MCF 10A (cell line): ENCODE results near the gene FOSL1. TPM values are rescaled to one million over a fixed set of nuclear protein-coding genes. Genes with fewer than 3 reads are reported as not detected.
A peak's percentile ranks its signal among the peaks of the same experiment; 100 is the strongest.

Source experiments
- BruUV-seq: library from RNA; stranded (reverse); fragments of 400-500 nt; replicated peaks from 2 replicates; lab custom pipeline; 2021; lab: Mats Ljungman, UMichigan
- CTCF ChIA-PET: fragments of 300-600 bp; sonication (Branson Sonifier 250); formaldehyde crosslinking; extraction: SDS; loops from one replicate; lab custom pipeline; 2021; ENCODE audit warnings: antibody characterized with exemption, inconsistent platforms; lab: Yijun Ruan, JAX
- POLR2A ChIA-PET: fragments of 300-600, 350-650 bp; sonication (Branson Sonifier 250); formaldehyde crosslinking; extraction: SDS; loops from one replicate; lab custom pipeline; 2020; ENCODE audit warnings: antibody characterized with exemption, inconsistent platforms; lab: Yijun Ruan, JAX
- DNase-seq: peaks from one replicate; pipeline ENCODE4 v3.0.0-alpha.2; 2018; ENCODE audit not compliant: unreplicated experiment
- H3K27ac Mint-ChIP-seq: one replicate; pipeline ENCODE4 v1.8.0; 2022; ENCODE audit warnings: mild to moderate bottlenecking, low read depth, mixed read lengths; ENCODE audit not compliant: unreplicated experiment
- H3K27me3 Mint-ChIP-seq: one replicate; pipeline ENCODE4 v1.8.0; 2022; ENCODE audit warnings: mixed read lengths; ENCODE audit not compliant: insufficient read depth, unreplicated experiment
- H3K36me3 Mint-ChIP-seq: one replicate; pipeline ENCODE4 v1.8.0; 2022; ENCODE audit warnings: mild to moderate bottlenecking, moderate library complexity, mixed read lengths; ENCODE audit not compliant: insufficient read depth, unreplicated experiment
- H3K4me1 Mint-ChIP-seq: one replicate; pipeline ENCODE4 v1.8.0; 2022; ENCODE audit warnings: mixed read lengths; ENCODE audit not compliant: insufficient read depth, unreplicated experiment
- H3K4me3 Mint-ChIP-seq: one replicate; pipeline ENCODE4 v1.8.0; 2022; ENCODE audit warnings: mild to moderate bottlenecking, moderate library complexity, mixed read lengths; ENCODE audit not compliant: unreplicated experiment
- H3K9me3 Mint-ChIP-seq: one replicate; pipeline ENCODE4 v1.8.0; 2022; ENCODE audit warnings: mixed read lengths; ENCODE audit not compliant: unreplicated experiment
- intact Hi-C: fragments of 100-400 bp; cut with micrococcal nuclease; formaldehyde crosslinking; loops from 2 replicates; pipeline ENCODE4 v1.14.1; 2022
- total RNA-seq: library from RNA; stranded (reverse); gene quantifications from 2 replicates; pipeline ENCODE4 v1.2.3, GENCODE V29; 2022
- TF ChIP-seq, protein P1 (sequence below): fragments of 200-600 bp; IDR thresholded peaks from one replicate; pipeline ENCODE4 v1.8.0; 2022; ENCODE audit warnings: antibody characterized with exemption, mild to moderate bottlenecking; ENCODE audit not compliant: unreplicated experiment

Gene FOSL1
- total RNA-seq, 1 experiment from 2014 or later: 124 TPM

GRCh38 chr11:65873318-65874156, 26.7 kb downstream of the FOSL1 start:
- intact Hi-C loops: no loop called here

GRCh38 chr11:65872586-65873317, 27.4 kb downstream of the FOSL1 start, which contains the start of gene EFEMP2:
TSS of gene EFEMP2 (minus strand) at chr11:65872800. CDS start at chr11:65872354, 446 bp downstream.
- no peaks in the 10 kb centered on the region for H3K36me3 Mint-ChIP-seq
- peak within 1 kb of the TSS; percentile 78 for H3K4me3 Mint-ChIP-seq
- DNase-seq: no peak
- peaks cover 7% of the 10 kb centered on the region for H3K4me1 Mint-ChIP-seq
- H3K27ac Mint-ChIP-seq: peak within 1 kb of the TSS; percentile 87
- no peaks in the 10 kb centered on the region for H3K9me3 Mint-ChIP-seq
- CTCF ChIA-PET: interaction anchor here (1.8 to 4.5 kb wide), 3 partner anchors 12 to 13 kb away, joined by 15 to 41 read pairs (median 20); partner anchors contain the start of gene MUS81
- no peaks in the 10 kb centered on the region for H3K27me3 Mint-ChIP-seq
- POLR2A ChIA-PET: interaction anchor here (0.7 to 4.6 kb wide), 7 partner anchors 13 to 258 kb away, joined by 3 to 57 read pairs (median 4); partner anchors contain the start of genes CATSPER1, CCDC85B, CFL1 and FIBP
- intact Hi-C loops: no loop called here
- BruUV-seq: no TSS peak
- TF ChIP-seq, protein P1, sequence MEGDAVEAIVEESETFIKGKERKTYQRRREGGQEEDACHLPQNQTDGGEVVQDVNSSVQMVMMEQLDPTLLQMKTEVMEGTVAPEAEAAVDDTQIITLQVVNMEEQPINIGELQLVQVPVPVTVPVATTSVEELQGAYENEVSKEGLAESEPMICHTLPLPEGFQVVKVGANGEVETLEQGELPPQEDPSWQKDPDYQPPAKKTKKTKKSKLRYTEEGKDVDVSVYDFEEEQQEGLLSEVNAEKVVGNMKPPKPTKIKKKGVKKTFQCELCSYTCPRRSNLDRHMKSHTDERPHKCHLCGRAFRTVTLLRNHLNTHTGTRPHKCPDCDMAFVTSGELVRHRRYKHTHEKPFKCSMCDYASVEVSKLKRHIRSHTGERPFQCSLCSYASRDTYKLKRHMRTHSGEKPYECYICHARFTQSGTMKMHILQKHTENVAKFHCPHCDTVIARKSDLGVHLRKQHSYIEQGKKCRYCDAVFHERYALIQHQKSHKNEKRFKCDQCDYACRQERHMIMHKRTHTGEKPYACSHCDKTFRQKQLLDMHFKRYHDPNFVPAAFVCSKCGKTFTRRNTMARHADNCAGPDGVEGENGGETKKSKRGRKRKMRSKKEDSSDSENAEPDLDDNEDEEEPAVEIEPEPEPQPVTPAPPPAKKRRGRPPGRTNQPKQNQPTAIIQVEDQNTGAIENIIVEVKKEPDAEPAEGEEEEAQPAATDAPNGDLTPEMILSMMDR: no peak

More at GRCh38 chr11:65873318-65874156, 26.7 kb downstream of the FOSL1 start:
- Mint-ChIP-seq H3K9me3 (no peaks in the 10 kb centered on the region), H3K27me3 (no peaks in the 10 kb centered on the region), H3K4me1 (peaks cover 7% of the 10 kb centered on the region), H3K4me3 (peak overlapping the region; percentile 78), H3K36me3 (no peaks in the 10 kb centered on the region), H3K27ac (peak overlapping the region; percentile 87)
- TF ChIP-seq, protein P1: no peak
- POLR2A ChIA-PET: interaction anchor here (0.6 to 2.2 kb wide), 10 partner anchors 11 to 487 kb away, joined by 3 to 18 read pairs (median 4); partner anchors contain the start of genes C11orf68, CCDC85B, CFL1 and FIBP
- no TSS peak for BruUV-seq
- CTCF ChIA-PET: interaction anchor here (0.6 to 2.1 kb wide), 7 partner anchors 11 to 162 kb away, joined by 3 to 20 read pairs (median 4); partner anchors contain the start of genes CCDC85B, FIBP, KAT5 and MUS81
- DNase-seq: peak; percentile 92

DNA sequence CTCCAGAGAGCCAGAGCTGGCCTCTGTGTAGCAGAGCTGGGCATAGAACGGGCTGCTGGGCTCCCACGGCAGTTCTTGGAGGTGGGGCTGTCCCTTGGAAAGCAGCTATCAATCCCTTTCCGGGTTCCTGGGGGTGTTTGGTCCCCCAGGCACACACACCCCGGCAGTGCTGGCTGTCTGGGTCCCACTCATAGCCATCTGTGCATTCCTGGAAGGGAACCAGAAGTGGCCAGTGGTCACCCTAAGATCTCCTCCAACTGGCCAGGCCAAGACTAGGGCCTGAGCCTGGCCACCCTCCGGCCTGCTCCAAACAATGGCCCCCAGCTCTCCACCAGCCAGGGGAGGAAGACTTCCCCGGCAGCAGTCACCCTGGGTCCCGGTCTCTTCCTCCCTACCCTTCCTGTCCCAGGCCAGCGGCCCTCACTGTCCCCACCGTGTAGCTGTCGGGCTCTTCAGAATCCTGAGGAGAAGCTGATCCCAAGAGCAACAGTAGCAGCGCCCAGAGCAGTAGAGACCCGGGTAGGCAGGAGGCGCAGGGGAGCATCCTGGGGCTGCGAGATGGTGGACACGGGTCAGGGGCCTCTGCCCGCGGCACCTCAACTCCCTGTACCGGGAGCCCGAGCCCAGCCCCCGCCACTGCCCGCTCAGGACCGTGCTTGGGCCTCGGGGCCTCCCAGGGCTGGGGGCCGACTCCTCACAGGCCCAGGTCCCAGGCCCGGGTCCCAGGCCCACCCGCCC, 28.2 kb downstream of the FOSL1 start:
- H3K4me1 Mint-ChIP-seq: peaks cover 7% of the 10 kb centered on the region
- BruUV-seq: no TSS peak
- H3K9me3 Mint-ChIP-seq: no peaks in the 10 kb centered on the region
- CTCF ChIA-PET: interaction anchor here (1.3 to 4.5 kb wide), 4 partner anchors 12 to 173 kb away, joined by 4 to 41 read pairs (median 11); partner anchors contain the start of gene MUS81
- no peaks in the 10 kb centered on the region for H3K27me3 Mint-ChIP-seq
- POLR2A ChIA-PET: interaction anchor here (0.6 to 4.6 kb wide), 9 partner anchors 12 to 269 kb away, joined by 3 to 57 read pairs (median 3); partner anchors contain the start of genes CATSPER1, CCDC85B, CFL1 and FIBP
- TF ChIP-seq, protein P1: no peak
- peaks cover 5% of the 10 kb centered on the region for H3K36me3 Mint-ChIP-seq
- no peak overlapping the region for H3K27ac Mint-ChIP-seq
- DNase-seq: no peak
- intact Hi-C loops: no loop called here
- peak overlapping the region; percentile 14 for H3K4me3 Mint-ChIP-seq
